GM19438 (cell line): Measurements from ENCODE around the gene ATP1B3.
"Not testable (repeated sequence)": the region's sequence is repeated elsewhere in the genome, so short reads cannot be mapped to it uniquely, and the experiment has no call there.

Experiments
- ATAC-seq: cut with Tn5 transposase; IDR thresholded peaks from one replicate; pipeline ENCODE4 v1.9.1; 2021; ENCODE audit warnings: low read depth; ENCODE audit not compliant: unreplicated experiment

ATP1B3 gene

GRCh38 chr3:141901914-141902313 is 25.5 kb downstream of the ATP1B3 start:
- no peak for ATAC-seq

- no peak for ATAC-seq
These were observed 27.8 kb downstream of the ATP1B3 start for GRCh38 chr3:141904203-141904602.

GRCh38 chr3:141905129-141905528 is 28.7 kb downstream of the ATP1B3 start:
- no peak for ATAC-seq

GRCh38 chr3:141909408-141909807 is 33.0 kb downstream of the ATP1B3 start:
- ATAC-seq = no peak

- not testable (repeated sequence) for ATAC-seq
These were observed 33.5 kb downstream of the ATP1B3 start for GRCh38 chr3:141909986-141910385.

GRCh38 chr3:141913150-141913811 is 36.8 kb downstream of the ATP1B3 start:
- peak; percentile 66 for ATAC-seq

GRCh38 chr3:141914311-141914710 is 37.9 kb downstream of the ATP1B3 start:
- no peak for ATAC-seq

GRCh38 chr3:141915016-141915415 is 38.6 kb downstream of the ATP1B3 start:
- ATAC-seq = no peak

GRCh38 chr3:141915766-141916165 is 39.3 kb downstream of the ATP1B3 start:
- no peak for ATAC-seq

- ATAC-seq = no peak
These were observed 44.3 kb downstream of the ATP1B3 start for GRCh38 chr3:141920701-141921100.

GRCh38 chr3:141921316-141921715 is 44.9 kb downstream of the ATP1B3 start:
- ATAC-seq = no peak

GRCh38 chr3:141925677-141926076 is 49.2 kb downstream of the ATP1B3 start:
- not testable (repeated sequence) for ATAC-seq

- ATAC-seq = no peak
These were observed 50.5 kb downstream of the ATP1B3 start for GRCh38 chr3:141926929-141927328.

GRCh38 chr3:141928631-141929270 is 52.3 kb downstream of the ATP1B3 start:
- no peak for ATAC-seq

- no peak for ATAC-seq
These were observed 53.0 kb downstream of the ATP1B3 start for GRCh38 chr3:141929341-141929995.

GRCh38 chr3:141930801-141931200 is 54.4 kb downstream of the ATP1B3 start:
- no peak for ATAC-seq

GRCh38 chr3:141933421-141934300 is 57.2 kb downstream of the ATP1B3 start:
- ATAC-seq = no peak

- ATAC-seq = no peak
These were observed 57.9 kb downstream of the ATP1B3 start for GRCh38 chr3:141934354-141934753.

- ATAC-seq = no peak
These were observed 61.6 kb downstream of the ATP1B3 start for GRCh38 chr3:141938011-141938500.

- ATAC-seq = no peak
These were observed 63.3 kb downstream of the ATP1B3 start for GRCh38 chr3:141939759-141940158.
